ENCODE results near the gene RNF144A.
"Not testable (repeated sequence)": the region's sequence is repeated elsewhere in the genome, so short reads cannot be mapped to it uniquely, and the experiment has no call there.

DNA sequence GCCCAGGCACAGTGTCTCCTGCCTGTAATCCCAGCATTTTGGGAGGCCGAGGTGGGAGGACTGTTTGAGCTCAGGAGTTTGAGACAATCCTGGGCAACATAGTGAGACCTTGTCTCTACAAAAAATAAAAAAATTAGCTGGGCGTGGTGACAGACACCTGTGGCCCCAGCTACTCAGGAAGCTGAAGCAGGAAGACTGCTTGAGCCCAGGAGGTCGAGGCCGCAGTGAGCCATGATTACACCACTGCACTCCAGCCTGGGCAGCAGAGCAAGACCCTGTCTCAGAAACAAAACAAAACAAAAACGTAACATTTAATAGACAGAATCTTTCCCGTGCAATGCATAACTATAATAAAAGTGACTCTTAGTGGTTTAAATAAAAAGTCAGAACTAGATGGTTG, 84.2 kb downstream of the RNF144A start:
- not testable (repeated sequence) for TF ChIP-seq EZH2 (IDR thresholded peaks at IDR 0.05; ENCODE audit: borderline replicate concordance, low read length); CTCF (conservative IDR thresholded peaks at IDR 0.05 in 1 of 2, IDR thresholded peaks at IDR 0.05 in 1 of 2; ENCODE audit: extremely low read depth in 1 of 2, insufficient read depth in 1 of 2, low read depth in 1 of 2, low read length in 2 of 2)

Measured in mammary epithelial cell (primary cell).